ENCODE results near the gene UPF1.

DNA sequence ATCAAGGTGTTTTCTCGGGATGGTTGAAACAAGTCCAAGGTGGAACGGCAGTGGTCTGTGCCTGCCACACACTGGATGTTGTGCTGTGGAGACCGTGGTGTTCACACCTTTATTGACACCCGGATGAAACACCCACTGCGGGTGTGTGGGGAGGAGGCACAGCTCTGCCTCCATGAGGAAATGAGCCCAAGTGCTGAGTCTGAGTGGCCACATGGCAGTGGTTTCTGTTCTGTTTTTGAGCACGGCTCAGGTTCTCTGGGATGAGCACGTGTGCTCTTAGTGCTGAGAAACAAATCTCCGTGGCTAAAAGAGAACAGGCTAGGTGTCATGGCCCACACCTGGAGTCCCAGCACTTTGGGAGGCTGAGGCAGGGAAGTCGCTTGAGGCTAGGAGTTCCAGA is 29.5 kb downstream of the UPF1 start:
- TF ChIP-seq, protein P1, sequence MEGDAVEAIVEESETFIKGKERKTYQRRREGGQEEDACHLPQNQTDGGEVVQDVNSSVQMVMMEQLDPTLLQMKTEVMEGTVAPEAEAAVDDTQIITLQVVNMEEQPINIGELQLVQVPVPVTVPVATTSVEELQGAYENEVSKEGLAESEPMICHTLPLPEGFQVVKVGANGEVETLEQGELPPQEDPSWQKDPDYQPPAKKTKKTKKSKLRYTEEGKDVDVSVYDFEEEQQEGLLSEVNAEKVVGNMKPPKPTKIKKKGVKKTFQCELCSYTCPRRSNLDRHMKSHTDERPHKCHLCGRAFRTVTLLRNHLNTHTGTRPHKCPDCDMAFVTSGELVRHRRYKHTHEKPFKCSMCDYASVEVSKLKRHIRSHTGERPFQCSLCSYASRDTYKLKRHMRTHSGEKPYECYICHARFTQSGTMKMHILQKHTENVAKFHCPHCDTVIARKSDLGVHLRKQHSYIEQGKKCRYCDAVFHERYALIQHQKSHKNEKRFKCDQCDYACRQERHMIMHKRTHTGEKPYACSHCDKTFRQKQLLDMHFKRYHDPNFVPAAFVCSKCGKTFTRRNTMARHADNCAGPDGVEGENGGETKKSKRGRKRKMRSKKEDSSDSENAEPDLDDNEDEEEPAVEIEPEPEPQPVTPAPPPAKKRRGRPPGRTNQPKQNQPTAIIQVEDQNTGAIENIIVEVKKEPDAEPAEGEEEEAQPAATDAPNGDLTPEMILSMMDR (conservative IDR thresholded peaks at IDR 0.05; ENCODE audit: low read length), result no peak
- TF ChIP-seq EZH2phosphoT487 (IDR thresholded peaks at IDR 0.05; ENCODE audit: borderline replicate concordance, low read depth, low read length), result no peak

All from OCI-LY7 (cell line).